ENCODE measurements around the gene MAPT. TPM values are rescaled to one million over a fixed set of nuclear protein-coding genes. Genes with fewer than 3 reads are reported as not detected.
A peak's percentile ranks its signal among the peaks of the same experiment; 100 is the strongest.
"Not testable (repeated sequence)": the region's sequence is repeated elsewhere in the genome, so short reads cannot be mapped to it uniquely, and the experiment has no call there.

Gene MAPT
- total RNA-seq, 4 donors from 2014 or later, result 1.7 to 2.3 (median 1.8) TPM

- 67 to 73% methylated on average over 1 to 7 of the region's 7 CpGs for WGBS, 2 donors (ENCODE audit: low coverage in 1 of 2)
- intact Hi-C loops (cut with DNase I; ENCODE audit: low total_unique reads), result no loop called here
- Histone ChIP-seq H3K27ac (no peak overlapping the region), H3K4me1 (no peaks in the 10 kb centered on the region), H3K27me3 (peaks cover 51% of the 10 kb centered on the region), H3K9me3 (no peaks in the 10 kb centered on the region), H3K4me3 (no peak overlapping the region), H3K36me3 (no peaks in the 10 kb centered on the region)
- DNase-seq, result no peak
- TF ChIP-seq POLR2A (IDR thresholded peaks at IDR 0.05) (no peak), EP300 (IDR thresholded peaks at IDR 0.05; ENCODE audit: low read depth) (no peak), POLR2AphosphoS5 (IDR thresholded peaks at IDR 0.05) (peak in 1 of 3 donors; percentile 29), CTCF (IDR thresholded peaks at IDR 0.05) (no peak)
- in situ Hi-C loops (cut with MboI; ENCODE audit: low pct_ligation_motif_present in 1 of 4, low pct_unique_long_range_greater_than_20kb in 1 of 4, low sequenced_read_pairs in 3 of 4), result no loop called here
Measured at GRCh38 chr17:45861165-45861564, 33.2 kb upstream of the MAPT start.

GRCh38 chr17:45862127-45862526 lies 32.2 kb upstream of the MAPT start:
- in situ Hi-C loops (cut with MboI; ENCODE audit: low pct_ligation_motif_present in 1 of 4, low pct_unique_long_range_greater_than_20kb in 1 of 4, low sequenced_read_pairs in 3 of 4); H3K27ac ChIP-seq; H3K9me3 ChIP-seq; H3K4me3 ChIP-seq; DNase-seq; H3K4me1 ChIP-seq; intact Hi-C loops (cut with DNase I; ENCODE audit: low total_unique reads); H3K36me3 ChIP-seq: not testable (repeated sequence)
- 84% methylated on average over 9 of the region's 9 CpGs; no CpG with 5 or more reads in 1 of the 2 donors for WGBS, 2 donors (ENCODE audit: low coverage in 1 of 2)
- H3K27me3 ChIP-seq, result peaks cover 58% of the 10 kb centered on the region

- in situ Hi-C loops (cut with MboI; ENCODE audit: low pct_ligation_motif_present in 1 of 4, low pct_unique_long_range_greater_than_20kb in 1 of 4, low sequenced_read_pairs in 3 of 4) (no loop called here), intact Hi-C loops (cut with DNase I; ENCODE audit: low total_unique reads) (no loop called here)
- H3K27me3 ChIP-seq, result peaks cover 45% of the 10 kb centered on the region
- no peaks in the 10 kb centered on the region for H3K9me3 ChIP-seq
- no peak for DNase-seq
- no peak for TF ChIP-seq EP300 (IDR thresholded peaks at IDR 0.05; ENCODE audit: low read depth)
- no peak for TF ChIP-seq POLR2AphosphoS5 (IDR thresholded peaks at IDR 0.05)
- TF ChIP-seq CTCF (IDR thresholded peaks at IDR 0.05), result no peak
- TF ChIP-seq POLR2A (IDR thresholded peaks at IDR 0.05), result no peak
- no peaks in the 10 kb centered on the region for H3K36me3 ChIP-seq
- H3K27ac ChIP-seq, result no peak overlapping the region
- H3K4me3 ChIP-seq, result no peak overlapping the region
- 56 to 69% methylated on average over 2 to 6 of the region's 6 CpGs for WGBS, 2 donors (ENCODE audit: low coverage in 1 of 2)
- no peaks in the 10 kb centered on the region for H3K4me1 ChIP-seq
Measured at GRCh38 chr17:45863857-45864654, 30.3 kb upstream of the MAPT start.

GRCh38 chr17:45867171-45867570 lies 27.2 kb upstream of the MAPT start:
- in situ Hi-C loops (cut with MboI; ENCODE audit: low pct_ligation_motif_present in 1 of 4, low pct_unique_long_range_greater_than_20kb in 1 of 4, low sequenced_read_pairs in 3 of 4), result no loop called here
- 53 to 57% methylated on average over 5 to 6 of the region's 6 CpGs for WGBS, 2 donors (ENCODE audit: low coverage in 1 of 2)
- intact Hi-C loops (cut with DNase I; ENCODE audit: low total_unique reads), result no loop called here

More at GRCh38 chr17:45867171-45867570, 27.2 kb upstream of the MAPT start:
- no peak overlapping the region for H3K27ac ChIP-seq
- TF ChIP-seq CTCF (IDR thresholded peaks at IDR 0.05), result no peak
- no peak for TF ChIP-seq POLR2AphosphoS5 (IDR thresholded peaks at IDR 0.05)
- no peak for TF ChIP-seq POLR2A (IDR thresholded peaks at IDR 0.05)
- TF ChIP-seq EP300 (IDR thresholded peaks at IDR 0.05; ENCODE audit: low read depth), result no peak
- H3K4me1 ChIP-seq, result no peaks in the 10 kb centered on the region
- peaks cover 36% of the 10 kb centered on the region for H3K27me3 ChIP-seq
- no peaks in the 10 kb centered on the region for H3K36me3 ChIP-seq
- H3K9me3 ChIP-seq, result no peaks in the 10 kb centered on the region
- no peak overlapping the region for H3K4me3 ChIP-seq
- DNase-seq, result no peak
